Sciatic nerve (tissue), 2 donors: ENCODE measurements around the gene CD79A. TPM values are rescaled to one million over a fixed set of nuclear protein-coding genes. Genes with fewer than 3 reads are reported as not detected.

ENCODE experiments used
- ATAC-seq: fragments of 200-7000 bp; cut with Tn5 transposase; one replicate; pipeline ENCODE4 v1.9.1; 2020; ENCODE audit warnings: mild to moderate bottlenecking, moderate library complexity
- DNase-seq: peaks from one replicate; pipeline ENCODE4 v3.0.0-alpha.2; 2020; ENCODE audit warnings: low spot score
- intact Hi-C: fragments of 100-400 bp; cut with DNase I; formaldehyde crosslinking; loops from one replicate; pipeline ENCODE4 v1.14.2; 2022
- microRNA-seq: library from miRNA; unstranded; fragments of <30 nt; microRNA quantifications from one replicate; pipeline ENCODE4 v1.2.0, GENCODE V29; 2020
- total RNA-seq: library from RNA; stranded (reverse); fragmentation: NEBNext Ultra II Directional; extraction: Animal tissue kit (Norgen Biotek cat#: 25700); gene quantifications from one replicate; pipeline ENCODE4 v1.2.1, GENCODE V29; 2021
- donor health status: DM: no; HTN: no; CAD: no.
- donor health status: DM: no; HTN: no; CAD: no.

CD79A gene
- total RNA-seq, 1 donor from 2014 or later: 2.1 TPM

DNA sequence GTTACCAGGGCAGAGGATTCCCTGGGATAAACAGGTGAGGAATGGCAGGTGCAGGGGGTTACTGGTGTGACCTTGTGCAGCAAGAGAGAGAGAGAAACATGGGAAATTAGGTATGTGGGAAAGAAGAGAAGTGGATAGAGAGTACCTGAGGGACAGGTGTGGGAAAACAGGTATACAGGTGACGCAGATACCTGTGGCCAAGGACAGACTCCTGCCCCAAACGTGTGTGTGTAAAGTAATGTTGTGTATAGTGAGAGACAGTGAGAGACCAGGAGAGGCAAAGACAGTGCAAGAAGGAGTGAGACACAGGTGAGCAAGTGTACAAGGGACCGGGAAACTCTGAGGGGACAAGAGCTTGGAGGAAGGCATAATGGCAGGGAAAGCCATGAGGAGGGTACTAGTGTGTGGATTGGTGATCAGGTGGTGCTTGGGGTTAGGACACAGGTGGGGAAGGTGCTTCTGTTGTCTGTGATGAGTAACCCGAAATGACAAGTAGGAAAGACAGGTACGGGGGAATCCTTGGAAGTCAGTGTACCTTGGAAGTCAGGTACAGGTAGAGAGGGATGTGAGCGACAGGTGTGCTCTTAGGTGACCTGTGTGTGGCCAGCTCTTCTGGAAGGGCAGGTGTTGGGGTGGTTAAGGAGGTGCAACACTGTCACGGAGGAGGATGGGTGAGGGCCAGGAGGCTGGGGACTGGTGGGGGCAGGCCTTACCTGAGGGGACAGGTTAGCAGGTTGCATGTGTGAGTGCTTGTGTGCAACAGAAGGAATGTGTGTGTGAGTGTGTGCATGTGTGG, 48.3 kb downstream of the CD79A start:
- DNase-seq: no peak
- no peak for ATAC-seq

DNA sequence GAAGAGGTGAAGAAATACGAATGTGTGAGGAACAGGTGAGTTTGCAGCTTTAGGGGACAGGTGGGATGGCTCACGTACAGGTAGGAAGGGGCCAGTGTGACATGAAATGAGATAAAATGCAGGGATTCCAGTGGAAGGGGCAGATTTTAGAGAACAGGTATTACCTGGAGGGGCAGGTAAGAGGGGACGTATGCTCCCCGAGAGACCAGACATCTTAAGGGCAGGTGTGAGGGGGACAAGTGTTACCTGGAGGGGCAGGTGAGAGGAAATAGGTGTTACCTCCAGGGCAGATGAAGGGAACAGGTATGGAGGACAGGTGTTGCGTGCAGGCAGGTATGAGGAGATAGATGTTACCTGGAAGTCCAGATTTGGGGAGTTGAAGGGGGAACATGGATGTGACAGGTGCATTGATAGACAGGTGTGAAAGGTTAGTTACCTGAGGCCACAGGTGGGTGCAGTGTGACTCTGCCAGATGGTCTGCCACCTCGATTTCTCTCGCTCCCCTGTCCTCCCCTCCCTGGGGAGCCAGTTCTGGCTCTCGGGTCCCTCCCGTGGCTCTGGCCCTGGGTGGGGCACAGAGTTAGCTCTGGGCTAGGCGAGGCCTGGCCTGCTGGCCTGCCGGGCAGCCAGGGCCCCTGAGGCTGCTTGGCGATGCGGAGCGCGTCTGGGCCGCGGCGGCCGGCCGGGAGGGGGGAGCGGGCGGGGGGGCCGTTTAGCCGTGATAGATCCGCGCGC, 49.1 kb downstream of the CD79A start:
- no peak for DNase-seq
- intact Hi-C loops: no loop called here
- ATAC-seq: no peak

More for the DNA sequence above, 48.3 kb downstream of the CD79A start:
- intact Hi-C loops: no loop called here

DNA sequence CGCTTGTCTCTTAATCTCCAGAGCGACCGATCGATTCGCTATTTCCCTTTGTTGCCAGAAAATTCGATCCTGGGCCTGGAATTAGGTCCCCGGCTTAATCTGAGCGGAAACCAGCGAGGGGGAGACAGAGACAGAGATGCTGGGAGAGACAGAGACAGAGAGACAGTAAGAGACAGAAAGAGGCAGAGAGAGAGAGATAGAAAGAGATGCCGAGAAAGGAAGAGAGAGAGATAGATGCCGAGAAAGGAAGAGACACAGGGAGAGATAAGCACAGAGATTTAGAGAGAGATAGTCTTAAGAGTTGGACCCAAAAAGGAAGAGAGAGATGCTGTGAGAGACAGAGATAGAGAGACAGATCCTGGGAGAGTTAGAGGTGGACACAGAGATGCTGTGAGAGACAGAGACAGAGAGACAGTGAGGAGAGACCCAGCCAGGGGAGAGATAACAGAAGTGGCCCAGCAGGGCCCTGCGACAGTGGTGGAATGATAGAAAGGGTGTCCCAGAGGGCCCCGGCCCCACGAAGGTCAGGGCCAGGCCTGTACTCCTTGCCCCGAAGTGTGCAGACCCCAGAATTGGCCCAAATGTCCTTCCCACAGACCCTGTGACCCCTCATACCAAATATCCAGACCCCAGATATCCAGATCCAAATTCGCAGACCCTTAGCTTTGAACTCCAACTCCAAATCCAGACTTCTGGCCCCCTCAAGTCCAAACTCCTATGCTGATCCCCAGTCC, 49.9 kb downstream of the CD79A start:
- intact Hi-C loops: no loop called here
- ATAC-seq: no peak

DNA sequence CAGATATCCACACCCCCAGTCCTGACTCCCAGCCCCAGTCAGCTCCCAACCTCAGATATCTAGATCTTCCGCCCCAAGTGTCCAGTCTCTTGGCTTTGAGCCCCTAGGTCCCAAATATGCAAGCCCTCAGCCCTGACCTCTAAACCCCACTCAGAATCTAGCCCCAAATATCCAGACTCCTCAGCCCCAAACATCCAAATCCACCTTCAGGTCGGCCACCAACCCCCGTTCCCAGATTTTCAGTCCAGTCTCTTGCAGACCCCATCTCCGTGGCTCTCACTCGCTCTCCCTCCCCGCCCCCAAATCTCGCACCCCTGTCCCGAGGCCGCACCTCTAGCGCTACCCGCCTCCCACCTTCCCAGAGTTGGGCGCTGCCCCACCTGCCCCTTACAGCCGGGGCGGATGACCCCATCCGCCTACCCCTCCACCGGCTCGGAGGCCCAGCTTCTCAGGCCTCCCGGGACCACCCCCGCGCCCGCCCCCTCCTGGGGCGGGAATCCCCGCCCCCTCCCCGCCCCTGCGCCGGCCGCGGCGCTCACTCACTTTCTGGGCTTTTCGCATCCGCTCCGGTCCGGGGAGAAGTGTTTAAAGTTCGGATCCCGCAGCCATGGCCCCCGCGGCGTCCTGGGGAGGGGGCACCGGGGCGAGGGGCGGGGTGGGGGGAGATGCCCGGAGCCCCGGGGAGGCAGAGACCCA, 50.6 kb downstream of the CD79A start:
- DNase-seq (no peak), ATAC-seq (no peak)
- intact Hi-C loops: no loop called here

More for the DNA sequence above, 49.9 kb downstream of the CD79A start:
- no peak for DNase-seq

DNA sequence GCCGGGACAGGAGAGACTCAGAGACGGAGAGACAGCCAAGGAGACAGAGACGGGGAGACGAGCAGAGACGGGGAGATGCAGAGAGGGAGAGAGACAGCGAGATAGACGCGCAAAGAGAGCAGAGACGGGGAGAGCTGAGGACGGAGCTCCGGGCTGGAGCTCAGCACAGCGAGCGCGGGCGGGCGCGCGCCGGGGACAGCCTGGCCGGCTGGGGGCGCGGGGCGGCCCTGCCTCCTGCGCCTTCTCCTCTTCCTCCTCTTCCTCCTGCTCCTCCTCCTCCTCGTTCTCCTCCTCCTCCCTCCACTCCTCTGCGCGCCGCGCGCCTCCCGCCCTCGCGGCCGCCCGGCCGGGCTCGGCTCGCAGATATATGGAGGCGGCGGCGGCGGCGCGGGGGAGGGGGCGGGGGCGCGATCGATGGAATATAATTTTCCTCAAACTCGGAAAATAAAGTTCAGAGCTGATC, 51.2 kb downstream of the CD79A start, which contains the start of gene ERFL:
Gene ERFL, minus strand, starts transcription at position 229 of the 463 bp plus-strand sequence. CDS start 15,530 bp downstream, outside the sequence.
- DNase-seq (no peak), ATAC-seq (no peak)
- intact Hi-C loops: no loop called here

DNA sequence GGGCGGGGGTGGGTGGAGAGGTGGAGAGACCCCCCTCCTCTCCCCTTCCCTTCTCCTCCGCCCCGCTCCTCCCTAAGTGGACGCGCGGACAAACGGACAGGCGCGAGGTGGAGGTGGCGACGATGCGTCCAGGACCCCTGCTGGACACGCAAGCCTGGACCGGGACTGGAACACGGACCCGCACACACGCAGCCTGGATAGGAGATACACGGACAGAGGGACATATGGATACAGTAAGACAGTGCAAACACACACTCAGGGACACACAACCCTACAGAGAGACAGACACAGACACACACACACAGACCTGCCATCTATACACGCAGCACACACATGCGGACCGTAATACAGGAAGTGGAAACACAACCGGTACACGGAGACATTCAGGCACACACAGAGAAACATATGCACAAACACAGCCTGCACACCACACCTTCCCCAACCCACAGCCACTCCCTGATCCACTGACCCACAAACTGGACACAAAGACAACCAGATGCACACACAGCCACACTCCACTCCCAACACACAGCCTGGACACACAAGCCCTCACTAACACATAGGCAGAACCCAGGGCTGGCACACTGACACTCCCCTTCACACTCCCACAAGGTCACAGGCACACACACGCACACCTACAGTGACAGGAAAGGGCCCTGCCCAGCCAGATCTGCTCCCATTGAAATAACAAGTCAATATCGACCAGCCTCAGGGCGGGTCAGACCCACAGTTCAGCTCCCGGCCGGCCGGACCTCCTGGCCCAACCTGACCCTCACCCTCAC, 51.9 kb downstream of the CD79A start:
- ATAC-seq: peak; percentile 31
- intact Hi-C loops: no loop called here
- no peak for DNase-seq

DNA sequence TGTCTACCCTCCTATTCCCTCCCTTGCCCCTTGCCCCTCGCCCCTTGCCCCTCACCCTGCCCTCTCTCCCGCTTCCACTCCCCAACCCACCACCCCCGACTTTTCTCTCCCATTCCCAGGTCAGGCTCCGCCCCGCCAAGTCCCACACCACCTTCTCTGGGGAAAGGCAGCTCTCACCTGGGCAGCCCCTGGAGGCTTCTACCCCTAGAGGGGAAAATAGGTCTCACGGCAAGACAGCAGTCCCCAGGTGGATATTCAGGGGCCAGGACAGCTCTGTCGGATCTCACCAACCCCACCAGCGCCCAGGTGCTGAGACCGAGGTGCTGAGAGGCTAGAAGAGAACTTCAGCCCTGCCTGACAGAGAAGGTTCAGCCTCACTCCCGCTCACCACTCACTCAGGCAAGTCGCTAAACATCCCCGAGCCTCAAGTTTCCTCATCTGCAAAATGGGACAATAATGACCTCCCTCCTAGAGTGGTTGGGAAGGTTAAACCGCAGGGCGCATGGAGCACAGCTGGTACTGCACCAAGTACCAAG, 52.5 kb downstream of the CD79A start:
- intact Hi-C loops: no loop called here
- ATAC-seq (no peak), DNase-seq (no peak)

DNA sequence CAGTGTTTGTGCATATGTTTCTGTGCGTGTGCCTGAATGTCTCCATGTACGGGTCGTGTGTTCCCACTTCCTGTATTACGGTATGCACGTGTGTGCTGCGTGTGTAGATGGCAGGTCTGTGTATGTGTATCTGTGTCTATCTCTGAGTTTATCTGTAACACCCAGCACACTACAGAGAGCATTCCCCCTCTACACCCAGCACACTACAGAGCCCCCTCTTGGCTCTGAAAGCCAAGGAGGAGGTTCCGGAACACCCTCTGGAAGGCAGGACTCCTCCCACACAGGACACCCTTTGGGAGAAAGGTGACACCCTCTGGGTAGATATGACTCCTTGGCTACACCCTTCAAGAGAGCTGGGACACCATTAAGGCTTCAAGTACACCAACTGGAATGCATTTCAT, 53.2 kb downstream of the CD79A start:
- DNase-seq (no peak), ATAC-seq (no peak)
- intact Hi-C loops: no loop called here

Small RNA genes within 50 kb of the gene (microRNA-seq; reads per million reads assigned to microRNA genes)
- not detected for gene MIR6797

Other genes starting within 250 kb of the CD79A start
- not detected for gene CEACAM7, start 189.0 kb upstream of the CD79A start, total RNA-seq
- gene CEACAM5, start 168.7 kb upstream of the CD79A start, total RNA-seq: 0.22 TPM
- gene CEACAM6, start 121.7 kb upstream of the CD79A start, total RNA-seq: 1.1 TPM
- 3.3 TPM for gene CEACAM3, start 80.7 kb upstream of the CD79A start, total RNA-seq
- gene LYPD4, start 32.6 kb upstream of the CD79A start, total RNA-seq: not detected
- gene DMRTC2, start 32.2 kb upstream of the CD79A start, total RNA-seq: not detected
- 788 TPM for gene RPS19, start 17.0 kb upstream of the CD79A start, total RNA-seq
- gene ARHGEF1, start 5.9 kb downstream of the CD79A start, total RNA-seq: 137 TPM
- 0.27 TPM for gene ERFL, start 51.2 kb downstream of the CD79A start, total RNA-seq
- 133 TPM for gene RABAC1, start 82.0 kb downstream of the CD79A start, total RNA-seq
- gene ATP1A3, start 117.0 kb downstream of the CD79A start, total RNA-seq: 0.18 TPM
- 9.2 TPM for gene GRIK5, start 192.9 kb downstream of the CD79A start, total RNA-seq
- 13.2 TPM for gene ZNF574, start 198.9 kb downstream of the CD79A start, total RNA-seq